Pancreas (tissue), 10 donors: ENCODE data around the gene KSR1. TPM values are rescaled to one million over a fixed set of nuclear protein-coding genes. Genes with fewer than 3 reads are reported as not detected.

Experiments used
- ATAC-seq, 4 donors: fragments of 200-7000 bp; cut with Tn5 transposase; one replicate each; pipeline versions ENCODE4 v1.8.0 to v1.9.1; 2020; ENCODE audit warnings: mild to moderate bottlenecking in 4 of 4, moderate library complexity in 4 of 4
- DNase-seq, 6 donors: peaks; one replicate each; pipeline ENCODE4 v3.0.0-alpha.2; 2020
- FAIRE-seq: peaks from 2 replicates; lab custom pipeline; 2012; peaks lifted over from hg19 to GRCh38; lab: Jason Lieb, UNC
- H3K27ac ChIP-seq, 4 donors: fragments of 200-600 bp; sonication (generic); 1 replicate in 3 of 4; 2 replicates in 1 of 4; pipeline versions ENCODE4 v1.5.0 to v1.8.0; 2020
- H3K27me3 ChIP-seq, 4 donors: fragments of 200-600 bp; one replicate each; pipeline ENCODE4 v1.8.0; 2021
- H3K36me3 ChIP-seq, 3 donors: fragments of 200-600 bp; sonication (generic) in 1 of 3; one replicate each; pipeline versions ENCODE4 v1.5.0 to v1.8.0; 2020 to 2021
- H3K4me1 ChIP-seq, 3 donors: fragments of 200-600 bp; one replicate each; pipeline ENCODE4 v1.8.0; 2021
- H3K4me3 ChIP-seq, 4 donors: fragments of 200-600 bp; sonication (generic) in 2 of 4; one replicate each; pipeline versions ENCODE4 v1.5.0 to v1.8.0; 2020 to 2021
- H3K9me3 ChIP-seq, 4 donors: fragments of 200-600 bp; one replicate each; pipeline ENCODE4 v1.8.0; 2021
- WGBS, 2 donors: extraction: QIAGEN DNeasy Blood & Tissue Kit; methylation state at CpG; one replicate each; pipeline ENCODE4 v1.1.7; 2013; 5-methylcytosine and 5-hydroxymethylcytosine counted together
- intact Hi-C, 3 donors: fragments of 100-400 bp; cut with DNase I; formaldehyde crosslinking; loops; one replicate each; pipeline versions ENCODE4 v1.11.1 to v1.14.2; 2022
- polyA plus RNA-seq, 2 donors: library from polyadenylated mRNA; stranded (reverse); fragments of 200-250 nt; gene quantifications; one replicate each; pipeline ENCODE4 v1.2.3, GENCODE V29; 2013
- total RNA-seq, 6 donors: library from RNA; stranded (reverse); fragmentation: NEBNext Ultra II Directional in 4 of 6; extraction: Animal tissue kit (Norgen Biotek cat#: 25700) in 4 of 6; gene quantifications; one replicate each; pipeline versions ENCODE4 v1.2.1 to v1.2.4, GENCODE V29; 2021 to 2023
- TF ChIP-seq, protein P1 (sequence below), 4 donors: fragments of 200-600 bp; sonication (generic) in 3 of 4; IDR thresholded peaks; one replicate each; pipeline versions ENCODE4 v1.5.0 to v1.8.0; 2021; ENCODE audit warnings: antibody characterized with exemption in 4 of 4
- donor health status: healthy with polysubstance abuse.
- donor health status: DM: no; HTN: no; CAD: no; lungs with moderate emphysema.
- donor health status: DM: no; HTN: no; CAD: no.
- donor health status: control.
- donor health status: control.
- donor health status: Bipolar disorder and iron deficiency.
- donor health status: DM: yes; HTN: yes; CAD: no.
- donor health status: DM: no; HTN: no; CAD: no.
- donor health status: DM: no; HTN: no; CAD: no.
- donor health status: DM: yes; HTN: yes; CAD: no.

Gene KSR1
- total and polyA plus RNA-seq, 8 donors = 68.2 to 139 (median 103) TPM

- H3K27me3 ChIP-seq = no peaks in the 10 kb centered on the region
- H3K9me3 ChIP-seq = no peaks in the 10 kb centered on the region
- no peak for DNase-seq
- intact Hi-C loops = loop anchor here in 1 of 3 donors (10.0 kb wide), 1 partner anchor 359 kb away; no protein-coding TSS in a partner anchor
- ATAC-seq = no peak
- no peaks in the 10 kb centered on the region for H3K4me1 ChIP-seq
- TF ChIP-seq, protein P1, sequence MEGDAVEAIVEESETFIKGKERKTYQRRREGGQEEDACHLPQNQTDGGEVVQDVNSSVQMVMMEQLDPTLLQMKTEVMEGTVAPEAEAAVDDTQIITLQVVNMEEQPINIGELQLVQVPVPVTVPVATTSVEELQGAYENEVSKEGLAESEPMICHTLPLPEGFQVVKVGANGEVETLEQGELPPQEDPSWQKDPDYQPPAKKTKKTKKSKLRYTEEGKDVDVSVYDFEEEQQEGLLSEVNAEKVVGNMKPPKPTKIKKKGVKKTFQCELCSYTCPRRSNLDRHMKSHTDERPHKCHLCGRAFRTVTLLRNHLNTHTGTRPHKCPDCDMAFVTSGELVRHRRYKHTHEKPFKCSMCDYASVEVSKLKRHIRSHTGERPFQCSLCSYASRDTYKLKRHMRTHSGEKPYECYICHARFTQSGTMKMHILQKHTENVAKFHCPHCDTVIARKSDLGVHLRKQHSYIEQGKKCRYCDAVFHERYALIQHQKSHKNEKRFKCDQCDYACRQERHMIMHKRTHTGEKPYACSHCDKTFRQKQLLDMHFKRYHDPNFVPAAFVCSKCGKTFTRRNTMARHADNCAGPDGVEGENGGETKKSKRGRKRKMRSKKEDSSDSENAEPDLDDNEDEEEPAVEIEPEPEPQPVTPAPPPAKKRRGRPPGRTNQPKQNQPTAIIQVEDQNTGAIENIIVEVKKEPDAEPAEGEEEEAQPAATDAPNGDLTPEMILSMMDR (IDR thresholded peaks at IDR 0.05) = no peak
- H3K27ac ChIP-seq = no peak overlapping the region
- H3K36me3 ChIP-seq = peaks cover 2 to 56% (median 3%) of the 10 kb centered on the region in 3 donors
- WGBS, 2 donors = 85 to 90% methylated on average over 3 of the region's 3 CpGs
- FAIRE-seq = no peak
- H3K4me3 ChIP-seq = no peak overlapping the region
Observed at GRCh38 chr17:27593857-27594255, 137.6 kb downstream of the KSR1 start.

GRCh38 chr17:27595208-27595607 is 139.0 kb downstream of the KSR1 start:
- Histone ChIP-seq H3K36me3 (peaks cover 2 to 49% (median 3%) of the 10 kb centered on the region in 3 donors), H3K4me3 (no peak overlapping the region), H3K27me3 (no peaks in the 10 kb centered on the region), H3K4me1 (no peaks in the 10 kb centered on the region), H3K9me3 (no peaks in the 10 kb centered on the region), H3K27ac (no peak overlapping the region)
- intact Hi-C loops = loop anchor here in 1 of 3 donors (10.0 kb wide), 1 partner anchor 360 kb away; no protein-coding TSS in a partner anchor
- ATAC-seq = no peak
- WGBS, 2 donors = 94 to 97% methylated on average over 2 of the region's 2 CpGs
- TF ChIP-seq, protein P1 (IDR thresholded peaks at IDR 0.05) = no peak
- no peak for DNase-seq
- no peak for FAIRE-seq

DNA sequence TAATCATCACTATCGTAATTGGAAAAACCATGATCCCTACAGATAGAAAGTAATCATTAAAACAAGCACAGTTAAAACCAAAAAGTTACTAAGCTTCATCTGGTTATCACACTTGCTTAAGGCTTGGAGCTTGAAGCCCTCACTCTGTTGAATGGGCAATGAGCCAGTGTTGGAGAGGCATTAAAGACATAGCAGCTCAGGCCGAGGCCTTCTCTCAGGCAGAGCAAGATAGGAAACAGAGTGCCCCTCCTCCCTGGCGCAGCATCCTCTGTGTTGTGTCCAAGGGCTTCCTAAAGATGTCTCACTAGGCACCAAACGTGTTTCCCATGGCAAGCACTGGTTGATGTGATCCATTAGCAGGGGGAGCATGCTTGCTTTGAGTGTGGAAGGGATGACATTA is 139.8 kb downstream of the KSR1 start:
- H3K4me1 ChIP-seq = no peaks in the 10 kb centered on the region
- TF ChIP-seq, protein P1 (IDR thresholded peaks at IDR 0.05) = no peak
- no peak overlapping the region for H3K27ac ChIP-seq
- WGBS, 2 donors = 65 to 67% methylated on average over 4 of the region's 4 CpGs
- no peaks in the 10 kb centered on the region for H3K27me3 ChIP-seq
- DNase-seq (no peak), ATAC-seq (no peak), FAIRE-seq (no peak)
- no peak overlapping the region for H3K4me3 ChIP-seq
- intact Hi-C loops = loop anchor here in 1 of 3 donors (10.0 kb wide), 1 partner anchor 361 kb away; no protein-coding TSS in a partner anchor
- H3K36me3 ChIP-seq = peaks cover 2 to 42% (median 6%) of the 10 kb centered on the region in 3 donors
- H3K9me3 ChIP-seq = no peaks in the 10 kb centered on the region

- Histone ChIP-seq H3K36me3 (peaks cover 2 to 42% (median 6%) of the 10 kb centered on the region in 3 donors), H3K4me3 (no peak overlapping the region), H3K4me1 (peaks cover 3 to 4% (median 4%) of the 10 kb centered on the region in 3 donors), H3K27ac (no peak overlapping the region), H3K9me3 (no peaks in the 10 kb centered on the region), H3K27me3 (no peaks in the 10 kb centered on the region)
- DNase-seq = no peak
- no peak for ATAC-seq
- whole genome bisulfite sequencing, 2 donors = 56 to 59% methylated on average over 9 of the region's 9 CpGs
- no peak for FAIRE-seq
- TF ChIP-seq, protein P1 (IDR thresholded peaks at IDR 0.05) = no peak
- intact Hi-C loops = loop anchor here in 1 of 3 donors (10.0 kb wide), 1 partner anchor 362 kb away; no protein-coding TSS in a partner anchor
Observed at GRCh38 chr17:27596566-27597187, 140.4 kb downstream of the KSR1 start.

GRCh38 chr17:27597188-27597580 is 140.9 kb downstream of the KSR1 start:
- no peak for DNase-seq
- Histone ChIP-seq H3K27ac (no peak overlapping the region), H3K9me3 (no peaks in the 10 kb centered on the region), H3K4me3 (no peak overlapping the region), H3K4me1 (peaks cover 6 to 8% (median 8%) of the 10 kb centered on the region in 3 donors), H3K36me3 (peaks cover 2 to 42% (median 6%) of the 10 kb centered on the region in 3 donors), H3K27me3 (no peaks in the 10 kb centered on the region)
- 81 to 83% methylated on average over 10 of the region's 10 CpGs for WGBS, 2 donors
- no peak for FAIRE-seq
- no peak for ATAC-seq
- TF ChIP-seq, protein P1 (IDR thresholded peaks at IDR 0.05) = no peak
- intact Hi-C loops = loop anchor here in 1 of 3 donors (10.0 kb wide), 1 partner anchor 362 kb away; no protein-coding TSS in a partner anchor
